Right lobe of liver (tissue), 4 donors: Measurements from ENCODE around the gene PIK3R3.

ENCODE experiments used
- CTCF ChIP-seq, 4 donors: fragments of 200-600 bp in 3 of 4; fragments of 450-650 bp in 1 of 4; IDR thresholded peaks; one replicate each; pipeline versions ENCODE4 v1.5.1 to v1.8.0; 2016 to 2022; ENCODE audit warnings: antibody characterized with exemption in 4 of 4, mild to moderate bottlenecking in 2 of 4
- POLR2A ChIP-seq: fragments of 450-650 bp; IDR thresholded peaks from one replicate; pipeline ENCODE4 v1.6.1; 2017; ENCODE audit warnings: antibody characterized with exemption, mild to moderate bottlenecking
- donor health status: DM: no; HTN: no; CAD: no.
- donor health status: DM: no; HTN: no; CAD: no.
- donor health status: DM: no; HTN: yes; CAD: no.

GRCh38 chr1:46131093-46131492 lies 1.3 kb downstream of the PIK3R3 start:
- TF ChIP-seq POLR2A (no peak), CTCF (IDR thresholded peaks at IDR 0.05) (no peak)
